ENCODE measurements around the gene CDCA5. TPM values are rescaled to one million over a fixed set of nuclear protein-coding genes. Genes with fewer than 3 reads are reported as not detected.

Gene CDCA5
- total RNA-seq (2021) (109 and 119 TPM in 2 replicates), Bru-seq, nascent RNA (percentile 92 among the genes with signal in this experiment), BruChase-seq, experiment 1, labeled RNA remaining after a 2-hour chase (percentile 97 among the genes with signal in this experiment), BruChase-seq, experiment 2, labeled RNA remaining after a 6-hour chase (percentile 96 among the genes with signal in this experiment)
- long read RNA-seq, transcript CDCA5-201 (6 exons, 2,587 nt) = major isoform, 211 of 273 reads
- long read RNA-seq, transcript CDCA5-204 (5 exons, 1,004 nt) = minor isoform, 31 of 273 reads
- long read RNA-seq, partial matches to known transcripts = 8 of 273 reads
- long read RNA-seq, other reads (novel, unspliced or antisense) = 21 of 273 reads

DNA sequence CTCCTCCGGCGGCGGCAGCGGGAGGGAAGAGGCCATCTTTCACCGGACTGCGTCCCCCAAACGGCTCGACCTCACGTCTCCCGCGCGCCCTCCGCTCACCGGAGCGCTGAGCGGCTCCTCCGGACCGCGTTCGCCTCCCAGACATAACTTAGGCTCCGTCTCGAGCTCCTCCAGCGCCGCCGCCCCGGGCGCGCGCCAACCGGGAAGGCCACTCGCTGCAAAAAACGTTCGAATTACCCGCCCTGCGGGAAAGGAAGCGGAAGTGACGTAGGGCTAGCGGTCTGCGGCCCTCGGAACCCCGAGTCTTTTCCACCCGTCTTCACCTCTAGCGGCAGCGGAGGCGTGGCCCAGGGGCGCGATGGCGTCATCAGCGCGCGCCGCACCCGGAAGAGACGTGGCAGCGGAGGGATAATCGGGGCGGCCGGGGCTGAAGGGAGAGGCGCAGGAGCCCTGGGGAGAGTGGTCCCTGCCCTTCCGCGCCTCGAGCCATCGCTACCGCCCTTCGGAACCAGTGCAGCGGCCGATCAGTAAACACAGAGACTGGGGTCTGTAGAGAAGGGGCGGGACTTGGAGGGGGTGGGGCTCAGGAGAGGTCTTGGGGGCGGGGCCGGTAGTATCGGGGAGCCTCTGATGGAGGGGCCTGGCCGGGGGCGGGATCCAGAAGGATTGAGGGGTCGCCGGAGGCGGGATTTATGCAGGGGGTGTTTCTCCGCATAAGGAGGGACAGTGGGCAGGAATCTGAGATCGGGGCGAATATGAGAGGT is at the start of gene CDCA5, which contains the start of gene ZFPL1:
Gene CDCA5, minus strand, starts transcription at position 207 of the 764 bp plus-strand sequence. Its CDS starts 62 bp downstream, at position 145.
Gene ZFPL1, plus strand, starts transcription at position 389 of the 764 bp plus-strand sequence. CDS start 477 bp downstream, outside the sequence.
- peak; percentile 99 for DNase-seq (ENCODE audit: low spot score)
- Histone ChIP-seq H3K27ac (ENCODE audit: low read depth, low read length, poor library complexity, severe bottlenecking) (peak within 1 kb of the TSS; percentile 90), H3K4me3 (ENCODE audit: low read depth, low read length, poor library complexity, severe bottlenecking) (peak within 1 kb of the TSS; percentile 76), H3K4me1 (ENCODE audit: insufficient read depth, low read length, poor library complexity, severe bottlenecking) (peaks cover 12% of the 10 kb centered on the region), H3K27me3 (replicated peaks; ENCODE audit: insufficient read depth, low read depth, low read length, poor library complexity) (no peaks in the 10 kb centered on the region), H3K36me3 (ENCODE audit: insufficient read depth, low read length, poor library complexity, severe bottlenecking) (peaks cover 41% of the 10 kb centered on the region), H3K9me3 (ENCODE audit: low read depth, low read length, poor library complexity, severe bottlenecking) (no peaks in the 10 kb centered on the region)
- BruUV-seq (replicated peaks) = no TSS peak
- intact Hi-C loops (cut with micrococcal nuclease; ENCODE audit: unreplicated experiment) = no loop called here
- ChIA-PET CTCF (no interaction called here), POLR2A (ENCODE audit: low non-redundant PET) (interaction anchor here (0.5 to 0.6 kb wide), 2 partner anchors 51 to 1472 kb away, joined by 3 read pairs; no protein-coding TSS in a partner anchor)
- no peak for TF ChIP-seq EZH2 (IDR thresholded peaks at IDR 0.05; ENCODE audit: borderline replicate concordance, low read depth, low read length, poor library complexity, severe bottlenecking)

DNA sequence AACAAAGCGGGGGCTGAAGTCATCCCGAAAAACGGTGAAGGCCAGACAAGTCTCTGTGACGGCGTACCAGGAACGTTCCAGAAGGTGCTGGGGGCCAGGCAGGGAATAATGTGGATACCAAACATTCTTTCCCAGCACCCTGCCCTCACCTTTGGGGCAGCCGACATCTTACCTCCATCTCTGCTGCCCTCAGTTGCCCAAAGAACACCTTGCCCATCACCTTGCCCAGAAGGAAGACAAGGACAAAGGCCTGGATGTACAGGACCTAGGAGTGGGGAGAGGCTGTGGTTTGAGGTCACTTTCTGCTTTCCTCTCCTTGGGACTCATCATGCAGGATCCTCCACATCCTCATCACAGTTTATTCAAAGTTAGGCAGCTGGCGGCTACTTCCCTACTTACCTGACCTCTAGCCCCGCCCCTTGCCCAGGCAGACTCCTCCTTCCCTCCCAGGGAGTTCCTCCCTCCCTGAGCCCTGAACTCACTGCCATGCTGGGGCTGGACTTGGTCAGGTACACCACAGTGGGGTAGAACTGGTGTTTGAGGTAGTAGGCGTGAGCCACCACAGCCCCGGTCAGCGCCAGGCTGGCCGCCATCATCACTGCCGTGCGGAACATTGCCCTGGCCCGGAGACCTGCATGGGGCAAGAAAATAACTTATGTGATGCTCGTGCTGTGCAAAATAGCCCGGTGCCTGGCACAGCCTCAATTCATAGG is 49.3 kb upstream of the CDCA5 start:
- Histone ChIP-seq H3K4me3 (ENCODE audit: low read depth, low read length, poor library complexity, severe bottlenecking) (peak overlapping the region; percentile 70), H3K4me1 (ENCODE audit: insufficient read depth, low read length, poor library complexity, severe bottlenecking) (peaks cover 17% of the 10 kb centered on the region), H3K9me3 (ENCODE audit: low read depth, low read length, poor library complexity, severe bottlenecking) (no peaks in the 10 kb centered on the region), H3K36me3 (ENCODE audit: insufficient read depth, low read length, poor library complexity, severe bottlenecking) (peaks cover 44% of the 10 kb centered on the region), H3K27ac (ENCODE audit: low read depth, low read length, poor library complexity, severe bottlenecking) (peak overlapping the region; percentile 99), H3K27me3 (replicated peaks; ENCODE audit: insufficient read depth, low read depth, low read length, poor library complexity) (no peaks in the 10 kb centered on the region)
- TF ChIP-seq CTCF (conservative IDR thresholded peaks at IDR 0.05; ENCODE audit: low read depth, low read length) (no peak), EZH2 (IDR thresholded peaks at IDR 0.05; ENCODE audit: borderline replicate concordance, low read depth, low read length, poor library complexity, severe bottlenecking) (no peak)
- CTCF ChIA-PET = no interaction called here
- DNase-seq (ENCODE audit: low spot score) = no peak
- POLR2A ChIA-PET (ENCODE audit: low non-redundant PET) = interaction anchor here (0.7 kb wide), 1 partner anchor 226 kb away, joined by 4 read pairs; no protein-coding TSS in a partner anchor
- intact Hi-C loops (cut with micrococcal nuclease; ENCODE audit: unreplicated experiment) = no loop called here
- BruUV-seq (replicated peaks) = no TSS peak

DNA sequence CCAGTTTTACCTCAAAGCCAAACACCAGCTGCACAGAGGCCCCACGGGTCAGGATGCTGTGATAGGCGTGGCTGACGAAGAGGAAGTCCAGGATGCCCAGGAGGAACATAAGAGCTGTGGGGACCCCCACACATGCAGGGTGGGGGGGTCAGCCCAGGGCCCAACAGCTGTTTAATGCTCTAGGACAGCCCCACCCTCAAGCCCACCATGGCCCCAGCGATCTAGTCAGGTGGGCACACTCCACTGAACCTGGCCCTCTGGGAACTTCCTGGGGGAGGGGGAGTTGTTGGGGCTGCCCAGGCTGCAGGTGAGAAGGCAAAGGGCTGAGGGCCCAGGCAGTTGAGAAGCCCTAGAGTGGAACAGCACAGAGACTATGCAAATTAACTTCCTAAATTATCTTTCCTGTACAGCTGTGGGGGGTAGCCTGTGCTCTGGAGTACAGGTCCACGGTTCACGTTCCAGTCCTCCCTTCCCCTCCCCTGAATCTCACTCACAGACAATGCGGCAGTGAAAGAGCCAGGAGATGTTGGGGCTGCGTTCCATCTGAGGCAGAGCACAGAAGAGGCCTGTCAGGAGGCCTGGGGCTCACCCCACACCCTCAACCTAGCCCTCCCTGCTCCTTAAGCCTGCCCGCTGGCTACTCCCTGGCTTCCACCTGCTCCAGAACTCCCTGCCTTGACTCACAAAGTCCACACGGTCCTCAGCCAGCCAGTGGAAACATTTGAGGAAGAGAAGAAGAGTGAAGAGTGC is 48.6 kb upstream of the CDCA5 start:
- Histone ChIP-seq H3K9me3 (ENCODE audit: low read depth, low read length, poor library complexity, severe bottlenecking) (no peaks in the 10 kb centered on the region), H3K4me3 (ENCODE audit: low read depth, low read length, poor library complexity, severe bottlenecking) (peak overlapping the region; percentile 70), H3K27ac (ENCODE audit: low read depth, low read length, poor library complexity, severe bottlenecking) (no peak overlapping the region), H3K36me3 (ENCODE audit: insufficient read depth, low read length, poor library complexity, severe bottlenecking) (peaks cover 50% of the 10 kb centered on the region), H3K27me3 (replicated peaks; ENCODE audit: insufficient read depth, low read depth, low read length, poor library complexity) (no peaks in the 10 kb centered on the region), H3K4me1 (ENCODE audit: insufficient read depth, low read length, poor library complexity, severe bottlenecking) (peaks cover 17% of the 10 kb centered on the region)
- DNase-seq (ENCODE audit: low spot score) = no peak
- ChIA-PET POLR2A (ENCODE audit: low non-redundant PET) (interaction anchor here (0.7 kb wide), 1 partner anchor 26 kb away, joined by 3 read pairs; no protein-coding TSS in a partner anchor), CTCF (no interaction called here)
- no peak for TF ChIP-seq CTCF (conservative IDR thresholded peaks at IDR 0.05; ENCODE audit: low read depth, low read length)
- TF ChIP-seq EZH2 (IDR thresholded peaks at IDR 0.05; ENCODE audit: borderline replicate concordance, low read depth, low read length, poor library complexity, severe bottlenecking) = no peak
- BruUV-seq (replicated peaks) = no TSS peak
- intact Hi-C loops (cut with micrococcal nuclease; ENCODE audit: unreplicated experiment) = no loop called here
